Activated CD8-positive, alpha-beta memory T cell treated with anti-CD3 and anti-CD28 coated beads, Interleukin-2, amount 50 U/mL, for 1 hour (primary cell): ENCODE data around the gene RNASE11.
"Not testable (repeated sequence)": the region's sequence is repeated elsewhere in the genome, so short reads cannot be mapped to it uniquely, and the experiment has no call there.

Experiments
- DNase-seq: peaks from one replicate; pipeline ENCODE4 v3.0.0-alpha.2; 2020; ENCODE audit errors: extremely low read depth

RNASE11 gene

DNA sequence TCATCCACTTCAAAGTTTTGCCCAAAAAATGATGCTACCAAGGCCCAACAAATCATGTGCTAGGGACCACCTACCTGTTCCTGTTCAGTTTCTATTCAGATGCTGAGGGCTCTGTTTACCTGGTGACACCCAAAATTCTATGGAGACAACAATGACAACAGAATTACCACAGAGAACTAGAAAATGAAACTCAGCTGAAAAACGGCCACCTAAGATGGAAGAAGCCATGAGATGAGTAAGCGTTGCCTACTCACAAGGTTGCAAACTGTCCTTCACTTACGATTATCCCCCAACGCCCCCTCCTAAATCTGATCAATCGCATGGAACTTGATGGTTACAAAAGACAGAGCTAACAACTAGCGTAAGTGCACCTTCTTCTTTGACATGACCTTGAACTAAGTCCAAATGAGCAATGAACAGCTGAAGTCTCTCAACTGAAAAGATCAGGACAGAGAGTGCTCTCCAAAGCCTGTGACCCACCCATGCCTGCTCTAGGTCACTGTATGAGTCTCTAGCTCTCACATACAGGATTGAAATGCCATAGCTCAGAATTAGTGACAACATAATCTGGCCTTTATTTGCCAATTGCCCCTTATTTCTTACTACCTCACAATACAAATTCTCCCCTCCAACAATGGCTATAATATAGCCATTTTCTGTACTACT, at the start of gene RNASE11:
Gene RNASE11, minus strand, starts transcription at position 513 of the 666 bp plus-strand sequence.
- no peak for DNase-seq

DNA sequence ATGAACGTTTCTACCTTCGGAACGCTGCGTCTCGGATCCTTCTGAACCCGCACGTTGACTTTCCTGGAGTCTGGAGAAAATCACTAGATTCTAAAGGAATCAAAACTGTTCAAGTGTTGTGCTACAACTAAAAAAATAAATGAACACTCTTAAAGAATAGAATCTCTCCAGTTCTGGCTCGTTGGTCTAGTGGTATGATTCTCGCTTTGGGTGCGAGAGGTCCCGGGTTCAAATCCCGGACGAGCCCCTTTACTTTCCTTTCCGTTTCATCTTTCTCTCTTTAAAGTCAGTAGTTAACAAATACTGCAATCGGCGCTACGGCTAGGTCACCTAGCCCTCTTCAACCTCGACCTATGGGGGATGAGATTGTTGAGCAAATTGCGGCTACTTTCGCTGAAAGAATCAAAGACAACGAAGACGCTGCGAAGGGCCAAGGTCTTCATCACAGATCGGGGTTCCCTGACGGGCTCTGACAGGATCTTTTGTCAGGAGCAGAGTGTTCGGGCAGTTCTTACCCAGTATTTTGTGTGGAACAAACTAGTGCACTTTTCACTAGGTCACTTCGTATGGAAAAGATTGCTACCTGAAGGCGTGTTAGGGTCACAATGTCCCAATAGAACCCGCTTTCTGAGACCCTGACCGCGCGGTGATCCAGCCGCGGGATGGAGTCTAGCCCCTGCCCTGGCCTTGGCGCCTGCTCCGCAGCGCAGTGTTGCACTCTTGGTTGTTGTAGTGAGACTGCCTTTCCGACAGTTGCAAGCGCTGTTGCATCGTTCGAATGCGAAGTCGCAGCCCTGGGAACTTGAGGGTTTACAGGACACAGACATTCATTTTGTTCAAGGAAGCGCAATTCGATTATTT, 45.3 kb upstream of the RNASE11 start:
- no peak for DNase-seq

DNA sequence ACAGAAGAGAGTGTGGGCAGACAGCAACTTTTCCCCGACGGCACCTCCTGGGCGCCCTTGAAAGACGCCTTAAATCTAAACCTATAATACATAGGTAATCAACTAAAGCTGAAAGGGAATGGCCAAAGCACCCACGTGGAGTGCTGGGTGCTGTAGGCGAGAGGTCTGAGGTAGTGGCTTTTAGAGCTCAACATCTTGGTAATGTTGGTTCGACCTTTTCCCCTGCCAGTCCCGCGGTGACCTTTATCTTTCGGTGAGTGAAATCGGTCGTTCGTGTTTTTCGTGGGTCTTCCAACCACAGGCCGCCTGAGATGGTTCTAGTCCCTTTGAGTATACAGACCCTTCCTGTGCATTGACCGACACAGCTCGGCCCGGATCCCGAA, 44.6 kb upstream of the RNASE11 start:
- DNase-seq: no peak

DNA sequence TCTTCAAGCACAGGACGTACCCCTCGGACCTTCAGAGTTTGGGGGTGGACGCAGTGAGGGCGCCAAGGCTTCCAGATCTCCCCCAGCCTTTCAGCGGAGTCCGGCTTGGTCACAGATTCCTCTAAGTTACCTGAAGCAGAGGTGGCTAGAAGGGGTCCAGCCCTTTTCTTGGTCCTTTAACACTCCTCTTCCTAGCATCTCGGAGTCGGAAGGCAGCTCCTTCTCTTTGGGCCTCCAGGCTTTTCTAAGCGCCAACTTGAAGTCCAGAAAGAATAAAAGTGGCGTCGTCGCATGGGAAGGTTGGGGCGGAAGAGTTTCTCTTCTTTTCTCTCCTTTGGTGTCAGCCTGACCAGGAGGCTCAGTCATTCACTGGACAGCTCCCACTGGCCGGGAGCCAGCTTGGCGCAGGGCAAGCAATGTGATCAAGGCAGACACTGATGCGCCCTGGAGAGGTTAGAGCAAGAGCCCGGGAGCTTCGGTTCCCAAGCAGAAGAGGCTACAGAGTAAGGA, 44.1 kb upstream of the RNASE11 start:
- no peak for DNase-seq

DNA sequence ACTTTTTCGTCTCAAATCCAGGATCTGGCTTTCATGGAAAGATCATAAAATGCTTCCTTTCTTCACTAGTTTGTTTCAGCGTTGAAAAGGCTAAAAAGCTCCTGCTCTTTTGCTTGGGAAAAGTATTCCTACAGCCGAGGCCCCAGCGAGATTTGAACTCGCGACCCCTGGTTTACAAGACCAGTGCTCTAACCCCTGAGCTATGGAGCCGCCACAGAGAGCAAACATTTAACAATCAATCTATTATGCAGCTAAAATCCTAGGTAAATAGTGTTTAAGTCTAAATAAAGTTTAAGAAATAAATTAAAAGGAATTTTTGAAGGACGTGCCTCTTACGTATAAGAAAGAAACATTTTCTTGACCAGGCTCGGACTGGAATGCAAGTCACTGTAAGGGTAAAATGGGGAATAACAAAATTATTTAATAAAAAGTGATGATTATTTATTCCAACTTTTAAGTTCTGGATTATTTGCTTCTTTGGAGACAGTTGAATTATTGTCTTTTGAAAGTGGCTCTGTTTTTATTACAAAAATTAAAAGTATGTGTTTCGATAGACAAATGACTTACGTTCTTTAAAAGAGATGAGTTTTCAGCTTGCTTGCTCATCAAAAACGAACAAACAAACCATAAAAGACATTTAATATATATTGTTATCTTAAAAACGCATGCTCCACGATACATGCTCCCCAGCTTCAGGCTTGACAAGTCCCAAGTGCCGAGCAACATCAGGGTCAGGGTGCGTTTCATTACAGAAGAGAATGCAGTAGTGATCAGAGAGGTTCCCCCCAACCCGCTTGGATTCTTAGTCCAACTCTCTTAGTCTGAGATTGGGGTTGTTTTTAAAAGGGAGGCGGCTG, 43.5 kb upstream of the RNASE11 start:
- no peak for DNase-seq

DNA sequence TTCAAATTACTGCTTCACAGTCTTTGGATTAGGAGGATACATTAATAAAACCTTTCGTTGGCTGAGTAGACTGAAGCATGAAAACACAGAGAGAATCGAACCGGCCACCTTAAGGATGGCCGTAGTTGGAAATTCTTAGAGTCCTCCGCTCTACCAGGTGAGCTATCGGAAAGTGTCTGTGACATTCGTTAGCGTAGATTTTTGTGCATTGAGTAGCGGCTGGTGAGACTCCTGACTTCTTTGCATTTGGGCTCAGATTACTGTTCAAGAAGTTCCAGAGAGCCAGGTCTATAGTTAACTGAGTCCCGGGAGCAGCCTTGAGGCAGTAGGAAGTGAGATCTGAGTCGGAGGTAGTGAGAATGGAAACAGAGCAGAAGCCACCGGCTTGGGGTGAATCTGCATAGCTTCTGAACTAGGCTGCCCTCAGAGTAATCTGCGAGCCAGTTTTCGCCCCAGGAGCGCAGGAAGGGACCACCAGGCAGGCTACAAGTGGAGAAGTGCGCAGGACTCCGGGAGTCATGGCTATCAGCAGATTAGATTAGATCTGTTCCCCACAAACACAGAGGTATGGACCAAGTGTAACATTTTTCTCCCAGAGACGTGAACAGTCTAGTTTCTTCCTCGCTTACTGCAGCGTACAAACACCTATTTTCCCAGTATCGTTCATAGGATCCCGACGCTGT, 42.7 kb upstream of the RNASE11 start:
- DNase-seq: no peak

DNA sequence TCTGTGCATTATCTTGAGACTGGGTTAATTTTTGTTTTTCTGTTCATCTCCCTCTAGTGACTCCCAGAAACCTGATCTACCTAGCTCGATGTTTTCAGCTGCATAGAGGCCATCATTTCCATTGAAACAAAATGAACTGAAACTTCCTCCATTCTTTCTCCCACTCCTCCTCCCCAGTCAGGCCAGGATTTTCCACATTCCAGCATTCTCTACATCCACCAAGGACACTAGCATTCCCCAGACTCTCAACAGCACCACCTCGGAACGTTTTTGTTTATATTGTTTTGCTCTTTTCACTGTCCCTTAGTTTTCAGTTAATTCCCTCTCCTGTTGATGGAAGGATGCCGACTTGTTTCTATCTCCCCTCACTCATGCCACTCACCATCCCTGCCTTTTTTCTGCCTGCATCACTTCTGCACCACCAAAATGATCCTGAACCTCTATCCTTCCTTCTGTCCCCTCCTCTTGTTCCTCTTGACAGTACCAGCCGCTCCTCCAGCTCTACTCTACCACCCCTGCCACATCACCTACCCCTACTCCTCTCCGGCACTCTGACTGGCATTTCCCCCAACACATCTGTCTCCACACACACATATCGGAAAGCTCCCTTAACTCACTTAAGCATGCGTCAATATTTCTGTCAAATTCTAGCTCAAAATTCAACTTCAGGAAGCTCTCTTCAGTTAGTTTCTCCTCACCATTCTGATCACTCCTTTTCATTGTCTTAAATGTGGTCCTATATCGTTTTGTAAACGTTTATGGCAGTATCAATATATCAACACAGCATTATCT, 40.5 kb upstream of the RNASE11 start:
- no peak for DNase-seq

DNA sequence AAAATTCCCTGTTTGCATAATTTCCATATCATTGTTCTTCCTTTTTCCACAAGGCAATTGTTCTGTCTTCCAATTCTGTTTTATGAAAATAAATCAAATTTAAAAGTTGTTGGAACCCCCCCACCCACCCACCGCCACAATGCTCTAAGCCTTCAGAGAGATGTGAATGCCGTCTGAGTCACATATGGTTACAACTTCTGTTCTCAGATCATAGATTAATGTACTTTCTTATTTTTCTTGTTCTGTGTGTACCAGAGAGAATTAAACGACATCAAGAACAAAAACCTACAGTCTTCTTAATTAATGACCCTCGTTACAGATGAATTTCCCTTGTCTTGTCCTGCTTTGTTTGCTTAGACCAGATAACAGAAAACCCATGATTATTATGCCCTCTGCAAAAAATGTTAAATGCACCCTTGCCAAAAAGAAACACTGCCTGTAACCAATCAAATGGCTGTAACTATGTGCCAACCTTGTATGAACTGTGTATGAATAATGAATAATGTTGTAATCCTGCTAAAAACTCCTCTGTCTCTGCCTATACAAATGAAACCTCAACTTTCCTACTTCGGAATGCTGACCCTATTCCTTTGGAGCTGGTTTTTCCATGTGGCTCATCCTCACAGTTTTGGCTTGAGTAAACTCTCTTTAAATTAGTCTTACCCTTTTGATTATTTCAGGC, 39.7 kb upstream of the RNASE11 start:
- DNase-seq: no peak

DNA sequence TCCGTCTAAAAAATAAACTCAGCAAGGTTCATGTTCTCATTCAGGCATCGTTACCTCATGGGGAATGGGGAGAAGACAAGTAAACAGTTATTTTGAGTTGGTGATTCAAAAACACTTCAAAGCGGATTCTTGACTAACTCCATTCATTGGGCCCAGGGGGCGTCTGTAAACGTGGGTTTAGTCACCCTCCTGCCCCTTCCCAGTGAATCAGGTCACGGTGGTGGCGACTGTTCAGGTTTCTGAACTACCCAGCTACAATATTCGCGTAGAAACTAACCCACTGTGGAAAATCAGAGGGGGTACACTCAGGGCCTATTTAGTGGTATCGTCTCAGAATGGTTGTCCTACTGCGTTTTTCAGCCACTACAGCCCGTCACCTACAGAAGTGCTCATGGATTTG, 38.5 kb upstream of the RNASE11 start:
- DNase-seq: no peak

DNA sequence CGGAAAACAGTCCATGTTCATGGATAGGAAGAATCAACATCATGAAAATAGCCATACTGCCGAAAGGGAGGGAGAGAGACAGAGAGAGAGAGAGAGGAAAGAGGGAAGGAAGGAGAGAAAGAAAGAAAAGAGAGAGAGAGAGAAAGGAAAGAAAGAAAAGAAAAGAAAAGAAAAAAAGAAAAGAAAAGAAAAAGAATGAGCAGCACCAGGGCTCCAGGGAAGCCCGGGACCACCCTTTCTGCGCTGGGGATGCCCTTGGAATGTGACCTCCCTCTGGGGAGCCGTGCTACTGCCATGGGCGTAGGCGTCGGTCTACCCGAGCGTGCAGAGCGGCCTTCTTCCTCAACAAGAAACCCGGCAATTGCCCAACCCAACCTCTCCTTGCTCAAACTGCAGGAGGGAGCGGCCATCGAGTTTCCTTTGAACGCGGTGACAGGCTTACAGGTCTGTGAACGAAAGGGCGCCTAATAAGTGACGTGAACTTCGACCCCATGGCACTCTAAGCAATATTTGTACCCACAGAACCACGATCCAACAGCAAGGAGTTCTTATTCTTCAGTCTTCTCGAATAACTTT, 36.8 kb upstream of the RNASE11 start:
- no peak for DNase-seq

DNA sequence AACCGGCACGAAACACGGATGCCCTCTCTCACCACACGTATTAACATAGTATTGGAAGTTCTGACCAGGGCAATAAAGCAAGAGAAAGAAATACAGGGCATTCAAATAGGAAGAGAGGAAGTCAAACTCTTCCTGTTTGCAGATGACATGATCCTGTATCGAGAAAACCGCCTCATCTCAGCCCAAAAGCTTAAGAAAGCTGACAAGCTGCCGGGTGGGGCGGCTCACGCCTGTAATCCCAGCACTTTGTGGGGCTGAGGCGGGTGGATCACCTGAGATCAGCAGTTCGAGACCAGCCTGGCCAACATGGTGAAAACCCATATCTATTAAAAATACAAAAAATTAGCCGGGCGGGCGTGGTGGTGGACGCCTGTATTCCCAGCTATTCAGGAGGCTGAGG, 36.0 kb upstream of the RNASE11 start:
- DNase-seq: no peak

DNA sequence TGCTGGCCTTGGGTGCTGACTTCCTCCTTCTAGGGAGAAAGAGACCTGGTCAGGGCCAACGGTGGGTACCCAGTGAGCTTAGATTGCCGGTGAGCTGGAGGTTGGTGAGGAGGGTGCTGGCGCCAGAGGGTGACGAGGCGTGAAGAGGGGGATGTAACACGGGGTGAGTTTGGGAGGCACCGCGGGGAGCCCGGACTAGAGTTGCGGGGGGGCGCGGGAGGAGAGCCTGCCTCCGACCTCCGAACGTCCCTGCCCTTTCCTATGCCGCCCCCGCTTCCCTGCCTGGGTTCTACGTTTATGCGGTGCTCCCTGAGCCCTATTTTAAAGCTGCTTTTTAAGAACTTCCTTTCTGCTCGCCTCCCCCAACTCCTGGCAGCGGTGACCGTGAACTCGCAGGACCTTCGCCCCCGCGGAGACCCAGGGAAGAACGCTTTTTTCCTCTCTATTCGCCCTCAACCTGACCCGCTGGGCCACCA, 35.1 kb upstream of the RNASE11 start:
- DNase-seq: no peak

DNA sequence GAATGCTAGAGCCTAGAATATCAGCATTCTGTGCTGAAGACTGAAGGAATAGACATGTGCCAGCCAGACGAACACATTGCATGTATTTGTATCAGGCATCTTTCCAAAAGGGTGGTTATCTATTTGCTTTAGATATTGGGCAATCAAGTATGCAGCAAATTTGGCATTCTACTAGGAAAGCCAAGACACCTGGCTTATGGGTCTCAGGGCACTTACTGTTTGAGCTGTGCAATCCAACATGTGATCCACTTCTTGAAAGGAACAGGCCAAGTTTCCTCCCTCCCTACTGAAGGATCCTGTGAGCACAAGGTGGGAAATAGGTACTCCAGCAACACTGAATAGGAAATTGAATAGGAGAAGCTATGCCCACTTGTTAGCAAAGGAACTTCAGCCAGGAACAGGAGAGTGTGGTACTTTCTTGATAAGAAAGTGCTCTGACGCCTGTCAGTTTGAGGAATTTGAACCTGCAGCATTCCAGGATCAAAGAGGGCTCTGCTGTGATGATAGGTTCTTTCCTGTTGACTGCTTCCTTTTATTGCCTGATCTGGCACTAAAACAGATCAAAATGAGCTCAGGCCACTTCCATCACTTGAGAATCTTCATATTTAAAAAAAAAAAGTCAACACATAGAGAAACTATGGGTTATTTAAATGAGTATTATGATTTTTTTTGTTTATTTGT, 33.1 kb upstream of the RNASE11 start:
- DNase-seq: no peak

DNA sequence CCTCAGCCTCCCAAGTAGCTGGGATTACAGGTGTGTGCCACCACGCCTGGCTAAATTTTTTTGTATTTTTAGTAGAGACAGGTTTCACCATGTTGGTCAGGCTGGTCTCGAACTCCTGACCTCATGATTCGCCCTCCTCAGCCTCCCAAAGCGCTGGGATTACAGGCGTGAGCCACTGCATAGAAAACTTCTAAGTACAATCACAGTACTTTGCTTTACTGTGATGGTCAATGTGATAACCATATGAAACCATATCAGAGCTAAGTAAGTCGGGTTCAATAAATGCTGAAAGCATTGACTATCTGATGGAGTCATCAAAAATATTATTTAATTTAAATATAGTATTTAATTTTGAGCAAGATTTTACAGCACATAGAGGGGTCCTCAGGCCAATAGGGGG, 31.9 kb upstream of the RNASE11 start:
- not testable (repeated sequence) for DNase-seq

DNA sequence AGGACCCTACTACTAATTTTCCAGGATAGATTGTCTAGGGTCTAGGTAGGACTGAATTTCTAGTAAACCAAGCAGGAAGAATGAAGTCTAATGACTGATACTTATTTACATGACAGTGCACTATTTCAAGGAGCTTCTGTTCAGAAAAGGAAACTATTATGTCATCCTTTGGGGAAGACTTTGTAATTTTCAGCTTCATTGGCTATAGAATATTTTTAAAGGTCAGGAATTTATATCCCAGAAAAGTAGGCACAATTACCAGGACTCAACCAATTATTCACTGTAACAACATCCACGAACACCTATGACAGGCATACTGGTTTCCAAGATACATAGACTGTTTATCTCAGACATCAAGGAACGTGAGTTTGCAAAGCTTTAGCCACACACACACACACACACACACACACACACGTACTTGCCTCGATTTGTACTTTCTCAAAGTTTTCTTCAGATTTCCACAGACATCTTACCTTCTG, 30.5 kb upstream of the RNASE11 start:
- no peak for DNase-seq

DNA sequence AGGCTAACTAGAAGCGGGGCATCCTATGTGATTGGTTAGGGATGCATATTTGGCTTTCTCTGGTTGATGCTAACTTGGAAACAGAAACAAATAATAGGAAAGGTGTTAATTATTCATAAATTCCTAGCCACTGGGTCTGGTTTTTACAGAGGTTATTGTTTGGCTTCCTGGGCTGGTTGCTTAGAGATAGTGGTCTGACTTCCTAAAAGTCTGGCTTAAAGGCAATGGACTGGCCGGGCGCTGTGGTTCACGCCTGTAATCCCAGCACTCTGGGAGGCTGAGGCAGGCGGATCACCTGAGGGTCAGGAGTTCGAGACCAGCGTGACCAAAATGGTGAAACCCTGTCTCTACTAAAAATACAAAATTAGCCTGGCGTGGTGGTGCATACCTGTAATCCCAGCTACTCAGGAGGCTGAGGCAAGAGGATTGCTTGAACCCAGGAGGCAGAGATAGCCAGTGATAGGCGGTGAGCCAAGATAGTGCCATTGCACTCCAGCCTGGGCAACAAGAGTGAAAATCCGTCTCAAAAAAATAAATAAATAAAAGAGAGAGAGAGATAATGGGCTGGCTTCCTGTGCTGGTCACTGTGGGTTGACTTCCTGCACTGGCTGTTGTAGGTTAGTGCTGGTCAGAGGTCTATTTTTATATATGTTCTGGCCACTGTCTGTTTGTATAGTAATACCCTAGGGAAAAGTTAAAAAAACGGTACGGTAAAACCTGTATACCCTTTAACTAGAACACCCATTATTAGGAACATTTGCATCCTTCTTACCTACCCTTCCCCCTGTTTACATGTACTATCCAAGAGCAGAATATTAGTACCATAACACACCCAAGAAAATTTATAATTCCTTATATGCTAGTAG, 29.6 kb upstream of the RNASE11 start:
- no peak for DNase-seq

DNA sequence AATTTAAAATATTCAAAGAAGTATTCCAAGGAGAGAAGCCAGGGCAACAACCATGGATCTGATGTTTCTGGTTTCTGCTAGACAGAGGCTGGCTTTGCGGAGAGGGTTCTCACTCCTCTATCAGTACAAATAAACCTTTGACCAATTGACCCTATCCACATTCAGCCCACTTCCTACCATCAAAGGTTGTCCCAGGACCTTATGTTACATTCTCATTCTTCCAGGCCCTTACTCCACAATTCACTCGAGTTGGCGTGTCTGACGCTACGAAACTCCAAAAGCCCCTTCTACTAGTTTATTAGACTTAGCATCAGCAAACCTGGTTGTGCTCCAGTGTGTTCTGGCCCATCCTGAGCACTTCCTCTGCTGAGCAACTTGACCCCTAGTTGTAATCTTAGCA, 28.2 kb upstream of the RNASE11 start:
- no peak for DNase-seq
